Endodermal cell (in vitro differentiated cells): ENCODE data around the gene ADAMTS12. TPM values are rescaled to one million over a fixed set of nuclear protein-coding genes. Genes with fewer than 3 reads are reported as not detected.

Experiments
- DNase-seq: peaks from one replicate; pipeline ENCODE4 v3.0.0-alpha.2; 2017
- H3K27ac ChIP-seq: 2 replicates; pipeline ENCODE4 v1.5.1; 2013; ENCODE audit warnings: mild to moderate bottlenecking, low read depth, low read length, moderate library complexity
- H3K27me3 ChIP-seq: 2 replicates; pipeline ENCODE4 v1.6.1; 2013; ENCODE audit warnings: mild to moderate bottlenecking, low read length, moderate library complexity; ENCODE audit not compliant: insufficient read depth, control insufficient read depth, poor library complexity, severe bottlenecking
- H3K36me3 ChIP-seq: 2 replicates; pipeline ENCODE4 v1.7.0; 2013; ENCODE audit warnings: mild to moderate bottlenecking, low read length, moderate library complexity; ENCODE audit not compliant: control insufficient read depth, insufficient read depth
- H3K4me1 ChIP-seq: one replicate; pipeline ENCODE4 v1.7.0; 2013; ENCODE audit warnings: low read length; ENCODE audit not compliant: control insufficient read depth, insufficient read depth
- H3K4me3 ChIP-seq: 2 replicates; pipeline ENCODE4 v1.5.1; 2013; ENCODE audit warnings: mild to moderate bottlenecking, low read length, moderate library complexity
- H3K9ac ChIP-seq: 2 replicates; pipeline ENCODE4 v1.6.1; 2013; ENCODE audit warnings: mild to moderate bottlenecking, low read length, moderate library complexity; ENCODE audit not compliant: poor library complexity, severe bottlenecking; ENCODE audit errors: extremely low read depth
- H3K9me3 ChIP-seq: 2 replicates; pipeline ENCODE4 v1.6.1; 2013; ENCODE audit warnings: mild to moderate bottlenecking, low read length, moderate library complexity; ENCODE audit not compliant: control insufficient read depth
- H3K27ac Mint-ChIP-seq: 2 replicates; pipeline ENCODE4 v1.8.0; 2020; ENCODE audit warnings: mixed read lengths
- H3K27me3 Mint-ChIP-seq: 2 replicates; pipeline ENCODE4 v1.8.0; 2021; ENCODE audit warnings: mild to moderate bottlenecking, mixed read lengths; ENCODE audit not compliant: insufficient read depth
- H3K36me3 Mint-ChIP-seq: 2 replicates; pipeline ENCODE4 v1.8.0; 2020; ENCODE audit warnings: low read depth, mixed read lengths
- H3K4me1 Mint-ChIP-seq: 2 replicates; pipeline ENCODE4 v1.8.0; 2020; ENCODE audit warnings: mixed read lengths
- H3K4me3 Mint-ChIP-seq: 2 replicates; pipeline ENCODE4 v1.8.0; 2020; ENCODE audit warnings: mild to moderate bottlenecking, moderate library complexity, mixed read lengths
- H3K9me3 Mint-ChIP-seq: 2 replicates; pipeline ENCODE4 v1.8.0; 2020; ENCODE audit warnings: mild to moderate bottlenecking, mixed read lengths
- WGBS, 2 experiments: methylation state at CpG; one replicate each; pipeline versions ENCODE4 v1.1.5 to v1.1.7; 2013; ENCODE audit warnings: missing lambda C conversion rate in 2 of 2, mixed read lengths in 1 of 2; ENCODE audit not compliant: insufficient coverage in 1 of 2, insufficient read length in 1 of 2; 5-methylcytosine and 5-hydroxymethylcytosine counted together
- total RNA-seq, 2 donors: library from RNA; stranded (reverse); fragmentation: NEBNext Ultra II Directional in 1 of 2; extraction: Animal tissue kit (Norgen Biotek cat#: 25700) in 1 of 2; gene quantifications; 2 replicates in 1 of 2; 3 replicates in 1 of 2; pipeline ENCODE4 v1.2.1, GENCODE V29; 2021
- TF ChIP-seq, protein P1 (sequence below): fragments of 200-600 bp; sonication (generic); conservative IDR thresholded peaks from 2 replicates; pipeline ENCODE4 v1.5.0; 2021; ENCODE audit warnings: antibody characterized with exemption, mild to moderate bottlenecking

ADAMTS12 gene
- total RNA-seq, 2 donors from 2014 or later: 80.2 to 123 TPM

DNA sequence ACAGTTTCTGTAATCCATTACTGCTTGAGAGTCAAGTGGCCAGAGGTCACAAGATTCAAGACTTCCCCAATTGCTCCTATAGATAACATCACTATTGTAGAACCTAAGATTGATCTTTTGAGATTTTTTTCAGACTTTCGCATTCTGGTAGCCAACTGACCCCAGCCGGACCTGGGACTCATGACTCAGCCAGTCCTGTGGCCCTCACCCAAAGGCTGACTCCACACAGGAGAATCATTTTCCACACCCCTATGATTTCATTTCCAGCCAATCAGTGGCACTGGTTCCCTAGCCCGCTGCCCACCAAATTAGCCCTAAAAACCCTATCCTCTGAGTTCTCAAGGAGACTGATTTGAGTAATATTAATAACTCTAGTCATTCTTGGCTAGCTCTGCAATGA lies 414.8 kb downstream of the ADAMTS12 start:
- H3K36me3 Mint-ChIP-seq: peaks cover 66% of the 10 kb centered on the region
- H3K36me3 ChIP-seq: peaks cover 52% of the 10 kb centered on the region
- 80 to 98% methylated on average over 2 to 3 of the region's 3 CpGs for WGBS, 2 experiments

DNA sequence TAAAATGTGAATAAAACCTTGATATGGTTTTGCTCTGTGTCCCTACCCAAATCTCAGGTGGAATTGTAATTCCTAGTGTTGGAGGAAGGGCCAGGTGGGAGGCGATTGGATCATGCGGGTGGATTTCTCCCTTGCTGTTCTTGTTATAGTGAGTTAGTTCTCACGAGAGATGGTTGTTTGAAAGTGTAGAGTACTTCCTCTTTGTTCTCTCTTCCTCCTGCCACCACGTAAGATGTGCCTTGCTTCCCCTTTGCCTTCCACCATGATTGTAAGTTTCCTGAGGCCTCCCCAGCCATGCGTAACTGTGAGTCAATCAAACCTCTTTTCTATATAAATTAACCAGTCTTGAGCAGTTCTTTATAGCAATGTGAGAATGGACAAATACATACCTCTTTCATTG lies 416.1 kb downstream of the ADAMTS12 start:
- Histone ChIP-seq H3K4me1 (peaks cover 3% of the 10 kb centered on the region), H3K27me3 (no peaks in the 10 kb centered on the region), H3K36me3 (peaks cover 64% of the 10 kb centered on the region), H3K9me3 (peaks cover 42% of the 10 kb centered on the region), H3K9ac (no peak overlapping the region), H3K27ac (no peak overlapping the region), H3K4me3 (no peak overlapping the region)
- Mint-ChIP-seq H3K27ac (no peak overlapping the region), H3K4me3 (no peak overlapping the region), H3K9me3 (peaks cover 6% of the 10 kb centered on the region), H3K36me3 (peaks cover 76% of the 10 kb centered on the region), H3K4me1 (peaks cover 13% of the 10 kb centered on the region), H3K27me3 (no peaks in the 10 kb centered on the region)
- no peak for DNase-seq
- TF ChIP-seq, protein P1, sequence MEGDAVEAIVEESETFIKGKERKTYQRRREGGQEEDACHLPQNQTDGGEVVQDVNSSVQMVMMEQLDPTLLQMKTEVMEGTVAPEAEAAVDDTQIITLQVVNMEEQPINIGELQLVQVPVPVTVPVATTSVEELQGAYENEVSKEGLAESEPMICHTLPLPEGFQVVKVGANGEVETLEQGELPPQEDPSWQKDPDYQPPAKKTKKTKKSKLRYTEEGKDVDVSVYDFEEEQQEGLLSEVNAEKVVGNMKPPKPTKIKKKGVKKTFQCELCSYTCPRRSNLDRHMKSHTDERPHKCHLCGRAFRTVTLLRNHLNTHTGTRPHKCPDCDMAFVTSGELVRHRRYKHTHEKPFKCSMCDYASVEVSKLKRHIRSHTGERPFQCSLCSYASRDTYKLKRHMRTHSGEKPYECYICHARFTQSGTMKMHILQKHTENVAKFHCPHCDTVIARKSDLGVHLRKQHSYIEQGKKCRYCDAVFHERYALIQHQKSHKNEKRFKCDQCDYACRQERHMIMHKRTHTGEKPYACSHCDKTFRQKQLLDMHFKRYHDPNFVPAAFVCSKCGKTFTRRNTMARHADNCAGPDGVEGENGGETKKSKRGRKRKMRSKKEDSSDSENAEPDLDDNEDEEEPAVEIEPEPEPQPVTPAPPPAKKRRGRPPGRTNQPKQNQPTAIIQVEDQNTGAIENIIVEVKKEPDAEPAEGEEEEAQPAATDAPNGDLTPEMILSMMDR: no peak
- 96% methylated on average over 5 of the region's 5 CpGs; no CpG with 5 or more reads in 1 of the 2 experiments for WGBS, 2 experiments

More for the DNA sequence above, 414.8 kb downstream of the ADAMTS12 start:
- no peak overlapping the region for H3K27ac Mint-ChIP-seq
- H3K4me1 ChIP-seq: peaks cover 3% of the 10 kb centered on the region
- TF ChIP-seq, protein P1: no peak
- H3K4me1 Mint-ChIP-seq: peaks cover 13% of the 10 kb centered on the region
- H3K27me3 Mint-ChIP-seq: no peaks in the 10 kb centered on the region
- H3K9me3 ChIP-seq: peaks cover 38% of the 10 kb centered on the region
- H3K27me3 ChIP-seq: no peaks in the 10 kb centered on the region
- H3K9me3 Mint-ChIP-seq: peaks cover 6% of the 10 kb centered on the region
- H3K4me3 ChIP-seq: no peak overlapping the region
- no peak overlapping the region for H3K9ac ChIP-seq
- no peak overlapping the region for H3K4me3 Mint-ChIP-seq
- H3K27ac ChIP-seq: no peak overlapping the region
- no peak for DNase-seq

DNA sequence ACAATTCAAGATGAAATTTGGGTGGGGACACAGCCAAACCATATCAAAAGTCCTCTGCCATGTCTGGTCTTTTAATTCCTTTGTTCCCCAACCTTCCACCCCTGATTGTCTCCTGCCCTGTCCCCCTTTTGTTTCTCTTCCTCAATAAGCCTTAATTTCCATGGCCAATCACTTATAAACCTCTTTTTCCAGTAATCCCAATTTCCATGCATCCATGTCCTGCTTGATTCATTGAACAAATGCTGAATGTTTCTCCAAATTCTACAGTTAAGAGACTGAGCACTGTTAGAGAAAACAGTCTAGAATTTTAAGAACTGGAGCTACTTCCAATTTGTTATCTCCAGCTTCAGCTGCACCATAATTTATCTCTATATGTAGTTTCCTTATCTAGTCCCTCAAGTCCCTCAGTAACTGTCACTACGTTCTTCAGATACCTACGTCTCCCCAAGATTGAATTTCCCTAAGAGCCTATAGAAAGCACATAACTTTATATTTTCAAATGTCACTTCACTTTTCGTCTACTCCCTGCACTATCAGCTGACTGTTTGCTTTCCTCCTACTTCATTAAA lies 416.8 kb downstream of the ADAMTS12 start:
- peaks cover 42% of the 10 kb centered on the region for H3K9me3 ChIP-seq
- no peak overlapping the region for H3K27ac ChIP-seq
- WGBS, 2 experiments: 90 to 96% methylated on average over 2 to 3 of the region's 3 CpGs
- H3K4me1 Mint-ChIP-seq: peaks cover 19% of the 10 kb centered on the region
- no peaks in the 10 kb centered on the region for H3K27me3 Mint-ChIP-seq
- no peak for DNase-seq
- no peak overlapping the region for H3K27ac Mint-ChIP-seq
- no peak overlapping the region for H3K4me3 ChIP-seq
- peaks cover 78% of the 10 kb centered on the region for H3K36me3 Mint-ChIP-seq
- H3K4me1 ChIP-seq: peaks cover 6% of the 10 kb centered on the region
- H3K9me3 Mint-ChIP-seq: peaks cover 6% of the 10 kb centered on the region
- TF ChIP-seq, protein P1: no peak
- H3K9ac ChIP-seq: no peak overlapping the region
- peaks cover 71% of the 10 kb centered on the region for H3K36me3 ChIP-seq
- no peaks in the 10 kb centered on the region for H3K27me3 ChIP-seq
- H3K4me3 Mint-ChIP-seq: no peak overlapping the region
